Natural killer cell treated with Interleukin-12 subunit alpha and Interleukin-12 subunit beta and Interleukin-15 and Interleukin-18, amount 100 ng/mL, for 72 hours (primary cell): ENCODE measurements around the gene ARHGAP26. TPM values are rescaled to one million over a fixed set of nuclear protein-coding genes. Genes with fewer than 3 reads are reported as not detected.

ENCODE experiments used
- ATAC-seq, 2 donors: fragments of 150-1000 bp; cut with Tn5 transposase in 1 of 2; sonication (Bioruptor Pico), chemical (Tn5 transposase) in 1 of 2; 2 replicates each; pipeline ENCODE4 v1.10.0; 2021
- DNase-seq: peaks from one replicate; pipeline ENCODE4 v3.0.0; 2022; ENCODE audit warnings: low spot score
- H3K27ac Mint-ChIP-seq, 2 donors: 1 replicate in 1 of 2; 2 replicates in 1 of 2; pipeline ENCODE4 v1.8.0; 2022; ENCODE audit warnings: mixed read lengths in 2 of 2, mild to moderate bottlenecking in 1 of 2, moderate library complexity in 1 of 2
- H3K27me3 Mint-ChIP-seq, 2 donors: 1 replicate in 1 of 2; 2 replicates in 1 of 2; pipeline ENCODE4 v1.8.0; 2022; ENCODE audit warnings: mixed read lengths in 2 of 2
- H3K36me3 Mint-ChIP-seq: one replicate; pipeline ENCODE4 v1.8.0; 2022; ENCODE audit warnings: mixed read lengths
- H3K4me1 Mint-ChIP-seq, 2 donors: 1 replicate in 1 of 2; 2 replicates in 1 of 2; pipeline ENCODE4 v1.8.0; 2022; ENCODE audit warnings: low read depth in 2 of 2, mixed read lengths in 2 of 2, mild to moderate bottlenecking in 1 of 2
- H3K4me3 Mint-ChIP-seq: one replicate; pipeline ENCODE4 v1.8.0; 2022; ENCODE audit warnings: mixed read lengths
- H3K9me3 Mint-ChIP-seq: 2 replicates; pipeline ENCODE4 v1.8.0; 2022; ENCODE audit warnings: mixed read lengths
- total RNA-seq, 2 donors: library from RNA; stranded (reverse); gene quantifications; one replicate each; pipeline ENCODE4 v1.2.3, GENCODE V29; 2022

ARHGAP26 gene
- total RNA-seq, 2 donors from 2014 or later: 109 to 110 TPM

GRCh38 chr5:143215690-143216089 is 445.5 kb downstream of the ARHGAP26 start:
- ATAC-seq (no peak), DNase-seq (no peak)
- Mint-ChIP-seq H3K27me3 (no peaks in the 10 kb centered on the region), H3K4me3 (peak overlapping the region; percentile 5), H3K27ac (peak overlapping the region; percentile 28 to 84), H3K4me1 (peaks cover 45 to 69% of the 10 kb centered on the region in 2 donors), H3K9me3 (no peaks in the 10 kb centered on the region), H3K36me3 (peaks cover 12% of the 10 kb centered on the region)

- H3K36me3 Mint-ChIP-seq: peaks cover 12% of the 10 kb centered on the region
- DNase-seq (no peak), ATAC-seq (no peak)
- peak overlapping the region; percentile 84 to 93 for H3K27ac Mint-ChIP-seq
- no peak overlapping the region for H3K4me3 Mint-ChIP-seq
- no peaks in the 10 kb centered on the region for H3K9me3 Mint-ChIP-seq
- H3K4me1 Mint-ChIP-seq: peaks cover 50 to 73% of the 10 kb centered on the region in 2 donors
- no peaks in the 10 kb centered on the region for H3K27me3 Mint-ChIP-seq
Observed at GRCh38 chr5:143216211-143216610, 446.0 kb downstream of the ARHGAP26 start.

DNA sequence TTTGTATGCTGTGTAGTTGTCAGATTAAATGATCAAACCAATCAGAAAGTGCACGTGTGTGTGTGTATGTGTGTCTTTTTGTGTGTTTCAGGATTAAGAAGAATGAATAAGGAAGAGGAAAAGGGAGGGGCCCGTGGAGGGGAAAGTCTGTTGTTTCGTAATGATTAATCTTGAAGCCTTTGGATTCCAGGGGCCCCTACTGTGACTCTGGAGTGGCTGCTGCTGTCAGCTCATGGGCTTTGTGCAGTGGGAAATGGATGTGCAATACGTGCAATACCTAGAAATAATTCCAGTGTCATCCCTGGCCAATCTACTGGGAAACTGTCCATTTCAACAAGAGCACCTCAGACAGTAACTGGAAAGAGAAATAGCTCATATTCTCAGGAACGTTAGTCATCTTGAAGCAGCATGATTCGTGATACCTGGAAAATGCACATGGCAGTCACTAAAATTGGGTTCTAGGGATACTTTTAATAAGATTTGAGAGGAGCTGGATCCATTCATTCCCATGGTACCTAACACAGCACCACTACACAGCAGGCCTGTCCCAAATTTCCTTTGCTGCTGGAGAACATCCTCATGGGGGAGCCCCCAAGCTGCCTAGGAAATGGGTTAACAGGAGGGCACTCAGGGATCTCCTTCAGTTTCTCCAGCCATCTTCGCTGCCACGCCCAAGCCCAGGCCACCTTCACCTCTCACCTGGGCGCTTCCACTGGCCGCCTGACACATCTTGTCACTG is 447.1 kb downstream of the ARHGAP26 start:
- peaks cover 57 to 77% of the 10 kb centered on the region in 2 donors for H3K4me1 Mint-ChIP-seq
- peak overlapping the region; percentile 28 for H3K4me3 Mint-ChIP-seq
- H3K36me3 Mint-ChIP-seq: peaks cover 12% of the 10 kb centered on the region
- no peak for DNase-seq
- H3K27me3 Mint-ChIP-seq: no peaks in the 10 kb centered on the region
- ATAC-seq: peak in 1 of 2 donors; percentile 22
- H3K9me3 Mint-ChIP-seq: no peaks in the 10 kb centered on the region
- peak overlapping the region; percentile 84 to 93 for H3K27ac Mint-ChIP-seq

DNA sequence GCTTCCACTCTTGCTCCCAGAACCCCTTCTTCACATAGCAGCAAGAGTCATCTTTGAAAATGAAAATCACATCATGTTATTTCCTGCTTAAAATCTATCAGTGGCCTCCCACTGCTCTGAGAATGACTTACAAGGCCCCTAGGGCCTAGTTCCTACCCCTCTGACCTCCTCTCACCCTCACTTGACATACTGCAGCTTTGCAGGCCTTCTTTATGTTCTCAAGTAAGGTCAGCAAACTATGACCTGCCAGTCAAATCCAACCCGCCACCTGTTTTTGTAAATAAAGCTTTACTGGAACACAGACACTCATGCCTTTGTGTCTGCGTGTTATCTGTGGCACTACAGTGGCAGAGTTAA is 447.6 kb downstream of the ARHGAP26 start:
- Mint-ChIP-seq H3K36me3 (peaks cover 12% of the 10 kb centered on the region), H3K27ac (peak overlapping the region; percentile 84 to 93), H3K4me3 (peak overlapping the region; percentile 28), H3K4me1 (peaks cover 63 to 79% of the 10 kb centered on the region in 2 donors), H3K9me3 (no peaks in the 10 kb centered on the region), H3K27me3 (no peaks in the 10 kb centered on the region)
- no peak for DNase-seq
- peak in 1 of 2 donors; percentile 65 for ATAC-seq

DNA sequence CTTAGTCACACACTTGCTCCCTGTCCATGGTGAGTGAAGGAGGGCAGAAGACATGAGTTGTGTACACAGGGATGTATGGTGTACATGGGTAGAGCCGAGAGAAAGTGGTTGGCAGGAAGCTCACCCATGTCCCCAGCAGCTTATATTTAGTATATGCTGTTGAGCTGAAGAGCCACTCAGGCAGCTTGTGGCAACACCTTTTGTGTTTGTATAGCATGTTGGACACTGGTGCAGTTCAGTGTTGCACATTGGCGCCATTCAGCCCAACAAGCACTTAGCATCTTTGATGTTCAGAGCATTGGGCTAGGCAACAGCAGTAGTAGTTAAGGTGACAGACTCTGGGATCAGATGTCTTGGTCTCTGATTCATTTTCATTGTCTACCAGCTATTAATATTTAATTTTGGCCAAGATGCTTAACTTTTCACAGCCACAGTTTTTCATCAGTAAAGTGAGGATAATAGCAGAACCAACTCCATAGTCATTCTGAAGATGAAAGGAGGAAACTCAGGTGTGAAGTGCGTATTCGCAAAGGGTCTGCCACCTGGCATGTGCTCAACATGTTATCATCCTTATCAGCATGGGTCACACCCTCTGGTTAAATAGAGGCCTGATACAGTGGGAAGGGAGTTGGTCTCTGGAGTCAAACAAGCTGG is 448.5 kb downstream of the ARHGAP26 start:
- Mint-ChIP-seq H3K27ac (peak overlapping the region; percentile 84 to 93), H3K36me3 (peaks cover 12% of the 10 kb centered on the region), H3K27me3 (no peaks in the 10 kb centered on the region), H3K9me3 (no peaks in the 10 kb centered on the region), H3K4me1 (peaks cover 68 to 81% of the 10 kb centered on the region in 2 donors), H3K4me3 (peak overlapping the region; percentile 28)
- DNase-seq (no peak), ATAC-seq (no peak)

GRCh38 chr5:143219696-143220095 is 449.5 kb downstream of the ARHGAP26 start:
- no peak for ATAC-seq
- peaks cover 75 to 79% of the 10 kb centered on the region in 2 donors for H3K4me1 Mint-ChIP-seq
- no peak overlapping the region for H3K4me3 Mint-ChIP-seq
- H3K9me3 Mint-ChIP-seq: peaks cover 2% of the 10 kb centered on the region
- DNase-seq: no peak
- H3K36me3 Mint-ChIP-seq: peaks cover 17% of the 10 kb centered on the region
- no peaks in the 10 kb centered on the region for H3K27me3 Mint-ChIP-seq
- peak overlapping the region; percentile 84 to 93 for H3K27ac Mint-ChIP-seq

GRCh38 chr5:143220748-143221251 is 450.6 kb downstream of the ARHGAP26 start:
- peaks cover 74% of the 10 kb centered on the region in 2 donors for H3K4me1 Mint-ChIP-seq
- ATAC-seq: no peak
- no peaks in the 10 kb centered on the region for H3K27me3 Mint-ChIP-seq
- H3K4me3 Mint-ChIP-seq: peak overlapping the region; percentile 63
- H3K36me3 Mint-ChIP-seq: peaks cover 11% of the 10 kb centered on the region
- H3K9me3 Mint-ChIP-seq: peaks cover 3% of the 10 kb centered on the region
- no peak for DNase-seq
- peak overlapping the region; percentile 93 to 96 for H3K27ac Mint-ChIP-seq

- ATAC-seq: peak; percentile 64 to 75
- Mint-ChIP-seq H3K4me3 (peak overlapping the region; percentile 81), H3K27ac (peak overlapping the region; percentile 93 to 96), H3K9me3 (peaks cover 3% of the 10 kb centered on the region), H3K27me3 (no peaks in the 10 kb centered on the region), H3K4me1 (peaks cover 63 to 65% of the 10 kb centered on the region in 2 donors), H3K36me3 (peaks cover 11% of the 10 kb centered on the region)
- peak; percentile 62 for DNase-seq
Observed at GRCh38 chr5:143222287-143223231, 452.4 kb downstream of the ARHGAP26 start.

- Mint-ChIP-seq H3K9me3 (peaks cover 3% of the 10 kb centered on the region), H3K27ac (peak overlapping the region; percentile 30 to 96), H3K4me1 (peaks cover 58 to 62% of the 10 kb centered on the region in 2 donors)
Observed at GRCh38 chr5:143224672-143225071, 454.5 kb downstream of the ARHGAP26 start.

DNA sequence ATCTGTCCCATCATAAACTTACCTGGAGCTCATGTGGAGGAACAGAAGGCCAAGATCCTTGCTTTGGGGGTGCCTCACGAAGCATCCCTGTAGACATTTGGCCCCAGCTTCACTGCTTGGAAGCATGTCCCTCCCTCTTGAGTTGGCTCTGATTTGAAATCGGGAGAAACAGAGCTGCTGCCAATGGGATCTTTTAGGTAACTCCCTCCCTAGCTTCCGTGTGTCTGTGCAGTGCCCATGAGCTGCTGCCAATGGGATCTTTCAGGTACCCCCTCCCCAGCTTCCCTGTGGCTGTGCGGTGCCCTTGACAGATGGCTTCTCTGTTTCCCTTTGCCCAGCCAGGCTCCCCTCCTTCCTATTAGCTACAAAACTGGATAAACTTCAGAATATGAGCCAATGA is 455.3 kb downstream of the ARHGAP26 start:
- ATAC-seq (no peak), DNase-seq (no peak)
- Mint-ChIP-seq H3K27ac (peak overlapping the region in 1 of 2 donors; percentile 58), H3K4me1 (peaks cover 58 to 65% of the 10 kb centered on the region in 2 donors), H3K4me3 (no peak overlapping the region), H3K27me3 (no peaks in the 10 kb centered on the region), H3K9me3 (peaks cover 3% of the 10 kb centered on the region), H3K36me3 (peaks cover 6% of the 10 kb centered on the region)

More at GRCh38 chr5:143224672-143225071, 454.5 kb downstream of the ARHGAP26 start:
- ATAC-seq: no peak
- H3K27me3 Mint-ChIP-seq: no peaks in the 10 kb centered on the region
- H3K4me3 Mint-ChIP-seq: no peak overlapping the region
- no peak for DNase-seq
- H3K36me3 Mint-ChIP-seq: peaks cover 6% of the 10 kb centered on the region

DNA sequence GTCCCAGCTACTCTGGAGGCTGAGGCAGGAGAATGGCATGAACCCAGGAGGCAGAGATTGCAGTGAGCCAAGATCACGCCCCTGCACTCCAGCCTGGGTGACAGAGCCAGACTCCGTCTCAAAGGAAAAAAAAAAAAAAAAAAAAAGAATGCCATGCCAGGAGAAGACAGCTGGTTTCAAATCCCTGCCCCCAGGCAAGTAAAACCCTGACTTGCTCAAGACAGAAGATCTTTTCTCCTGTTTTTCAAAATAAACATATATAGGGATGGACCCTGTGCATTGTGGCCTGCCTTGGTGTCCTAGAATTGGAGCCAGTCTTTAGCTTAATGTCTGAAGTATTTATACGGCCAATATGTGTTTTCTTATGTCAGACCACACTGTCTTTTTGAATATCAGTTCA is 456.2 kb downstream of the ARHGAP26 start:
- ATAC-seq (no peak), DNase-seq (no peak)
- Mint-ChIP-seq H3K27ac (peak overlapping the region in 1 of 2 donors; percentile 58), H3K27me3 (no peaks in the 10 kb centered on the region), H3K9me3 (peaks cover 3% of the 10 kb centered on the region), H3K36me3 (peaks cover 6% of the 10 kb centered on the region), H3K4me1 (peaks cover 56 to 65% of the 10 kb centered on the region in 2 donors), H3K4me3 (no peak overlapping the region)

GRCh38 chr5:143226872-143227271 is 456.7 kb downstream of the ARHGAP26 start:
- no peak for ATAC-seq
- Mint-ChIP-seq H3K27ac (no peak overlapping the region), H3K4me3 (no peak overlapping the region), H3K27me3 (no peaks in the 10 kb centered on the region), H3K4me1 (peaks cover 54 to 63% of the 10 kb centered on the region in 2 donors), H3K9me3 (peaks cover 3% of the 10 kb centered on the region), H3K36me3 (peaks cover 6% of the 10 kb centered on the region)
- DNase-seq: no peak

DNA sequence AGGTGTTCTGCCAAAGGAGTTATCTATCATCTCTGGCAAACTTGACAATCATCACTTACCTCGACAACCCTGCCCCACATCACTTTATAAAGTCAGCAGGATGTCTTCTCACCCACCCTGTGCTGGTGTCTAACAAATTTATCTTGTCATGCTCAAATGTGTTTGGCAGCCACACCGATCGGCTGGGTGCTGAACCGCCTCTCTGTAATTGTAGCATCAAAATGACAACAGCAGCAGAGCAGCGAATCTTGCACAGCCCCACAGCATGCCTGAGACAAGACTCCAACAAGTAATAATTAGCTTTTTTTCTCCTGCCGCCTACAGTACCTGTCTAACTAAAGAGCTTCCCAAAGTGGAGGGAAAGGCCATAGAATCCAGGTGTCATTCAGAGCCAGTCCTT is 457.1 kb downstream of the ARHGAP26 start:
- no peak for DNase-seq
- peak overlapping the region; percentile 46 to 78 for H3K27ac Mint-ChIP-seq
- ATAC-seq: no peak
- no peak overlapping the region for H3K4me3 Mint-ChIP-seq
- H3K27me3 Mint-ChIP-seq: no peaks in the 10 kb centered on the region
- H3K36me3 Mint-ChIP-seq: peaks cover 6% of the 10 kb centered on the region
- peaks cover 52 to 60% of the 10 kb centered on the region in 2 donors for H3K4me1 Mint-ChIP-seq
- peaks cover 3% of the 10 kb centered on the region for H3K9me3 Mint-ChIP-seq
